ENCODE measurements around the gene NTN1.

GRCh38 chr17:9024497-9024896 lies 3.2 kb downstream of the NTN1 start:
- TF ChIP-seq EZH2 (conservative IDR thresholded peaks at IDR 0.05; ENCODE audit: low read depth, low read length) (no peak), CTCF (CRISPR knock-in tag; IDR thresholded peaks at IDR 0.05) (no peak), YEATS4 (CRISPR knock-in tag; IDR thresholded peaks at IDR 0.05; ENCODE audit: borderline replicate concordance) (no peak), MEIS1 (CRISPR knock-in tag; IDR thresholded peaks at IDR 0.05; ENCODE audit: borderline replicate concordance) (no peak), MIXL1 (CRISPR knock-in tag; IDR thresholded peaks at IDR 0.05) (no peak), NBN (conservative IDR thresholded peaks at IDR 0.05) (no peak), POLR2AphosphoS5 (IDR thresholded peaks at IDR 0.05; ENCODE audit: low read depth, low read length) (no peak), ZNF660 (CRISPR knock-in tag; IDR thresholded peaks at IDR 0.05; ENCODE audit: borderline replicate concordance, low read depth) (no peak), UBTF (CRISPR knock-in tag; IDR thresholded peaks at IDR 0.05) (no peak), ZNF652 (CRISPR knock-in tag; IDR thresholded peaks at IDR 0.05; ENCODE audit: borderline replicate concordance, low read depth) (no peak)

Measured in HepG2 (cell line).